ENCODE measurements around the gene GATA5. TPM values are rescaled to one million over a fixed set of nuclear protein-coding genes. Genes with fewer than 3 reads are reported as not detected.

GATA5 gene
- total and polyA plus RNA-seq, 10 of the 15 experiments (the other 5 are each of a cell fraction or from before 2014, with no cell fraction given) = not detected

GRCh38 chr20:62508641-62509051 lies 32.9 kb upstream of the GATA5 start:
- ChIA-PET POLR2A (no interaction called here), SMC1A (ENCODE audit: uncharacterized antibody, unreplicated experiment) (interaction anchor here (0.8 kb wide), 1 partner anchor 13 kb away, joined by 3 read pairs; no protein-coding TSS in a partner anchor), CTCF (interaction anchor here (0.7 kb wide), 1 partner anchor 282 kb away, joined by 3 read pairs; no protein-coding TSS in a partner anchor), RAD21 (ENCODE audit: unreplicated experiment) (no interaction called here)
- Histone ChIP-seq H4K20me1 (ENCODE audit: control insufficient read depth, insufficient read depth) (no peaks in the 10 kb centered on the region), H3K27ac (ENCODE audit: control insufficient read depth, insufficient read depth) (no peak overlapping the region), H2AFZ (ENCODE audit: control insufficient read depth, low read depth, low read length) (no peak overlapping the region), H3K27me3 (replicated peaks in 1 of 2; ENCODE audit: control insufficient read depth in 2 of 2, insufficient read depth in 2 of 2, low read length in 1 of 2) (peaks cover 5 to 8% of the 10 kb centered on the region in 2 experiments; a peak in 2 of 4 replicates), H3K79me2 (ENCODE audit: control insufficient read depth, insufficient read depth, low read length) (no peaks in the 10 kb centered on the region), H3K4me3 (no peak overlapping the region), H3K36me3 (ENCODE audit: control insufficient read depth in 2 of 2, insufficient read depth in 2 of 2, low read length in 1 of 2) (no peaks in the 10 kb centered on the region), H3K9ac (ENCODE audit: control insufficient read depth, insufficient read depth, low read length) (no peak overlapping the region), H3K4me2 (ENCODE audit: control insufficient read depth, insufficient read depth) (no peak overlapping the region), H3K4me1 (ENCODE audit: control insufficient read depth, insufficient read depth, low read length) (no peaks in the 10 kb centered on the region), H3K9me3 (replicated peaks; ENCODE audit: control insufficient read depth, insufficient read depth, low read length) (no peaks in the 10 kb centered on the region)
- no TSS peak for BruUV-seq (replicated peaks)
- intact Hi-C loops (cut with micrococcal nuclease; ENCODE audit: unreplicated experiment) = no loop called here
- TF ChIP-seq YBX1 (IDR thresholded peaks at IDR 0.05) = no peak
- TF ChIP-seq NBN (IDR thresholded peaks at IDR 0.05) = no peak
- no peak for TF ChIP-seq NRF1 (conservative IDR thresholded peaks at IDR 0.05; ENCODE audit: low read depth, low read length)
- no peak for TF ChIP-seq NR2C1 (IDR thresholded peaks at IDR 0.05)
- TF ChIP-seq CBX5 (IDR thresholded peaks at IDR 0.05; ENCODE audit: low read depth) = no peak
- TF ChIP-seq ETV6 (conservative IDR thresholded peaks at IDR 0.05 in 1 of 2, IDR thresholded peaks at IDR 0.05 in 1 of 2; ENCODE audit: borderline replicate concordance in 1 of 2, low read depth in 1 of 2) = no peak
- no peak for TF ChIP-seq MXI1 (IDR thresholded peaks at IDR 0.05; ENCODE audit: low read depth, low read length)
- TF ChIP-seq NFXL1 (IDR thresholded peaks at IDR 0.05; ENCODE audit: borderline replicate concordance) = no peak
- TF ChIP-seq PBX3 (IDR thresholded peaks at IDR 0.05; ENCODE audit: insufficient replicate concordance, low read depth, low read length) = peak; percentile 68
- peak; percentile 82 for TF ChIP-seq PKNOX1 (IDR thresholded peaks at IDR 0.05)
- TF ChIP-seq CHD2 (IDR thresholded peaks at IDR 0.05; ENCODE audit: borderline replicate concordance, low read depth, low read length) = no peak
- no peak for TF ChIP-seq CBX3 (IDR thresholded peaks at IDR 0.05; ENCODE audit: borderline replicate concordance, low read depth)
- TF ChIP-seq CEBPB (IDR thresholded peaks at IDR 0.05; ENCODE audit: borderline replicate concordance in 1 of 2, low read depth in 2 of 2, low read length in 2 of 2) = no peak
- TF ChIP-seq BACH1 (IDR thresholded peaks at IDR 0.05; ENCODE audit: borderline replicate concordance) = no peak
- in situ Hi-C loops (cut with MboI) = no loop called here
- no peak for FAIRE-seq
- WGBS (ENCODE audit: insufficient coverage, insufficient replicate concordance, low lambda C conversion rate, missing lambda C conversion rate) = 75% methylated on average over 6 of the region's 6 CpGs
- ATAC-seq = peak; percentile 70
- no peak for DNase-seq (ENCODE audit: low read depth, low spot score)
